ENCODE measurements around the gene HMGN5.

The HMGN5 gene, protein sequence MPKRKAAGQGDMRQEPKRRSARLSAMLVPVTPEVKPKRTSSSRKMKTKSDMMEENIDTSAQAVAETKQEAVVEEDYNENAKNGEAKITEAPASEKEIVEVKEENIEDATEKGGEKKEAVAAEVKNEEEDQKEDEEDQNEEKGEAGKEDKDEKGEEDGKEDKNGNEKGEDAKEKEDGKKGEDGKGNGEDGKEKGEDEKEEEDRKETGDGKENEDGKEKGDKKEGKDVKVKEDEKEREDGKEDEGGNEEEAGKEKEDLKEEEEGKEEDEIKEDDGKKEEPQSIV

DNA sequence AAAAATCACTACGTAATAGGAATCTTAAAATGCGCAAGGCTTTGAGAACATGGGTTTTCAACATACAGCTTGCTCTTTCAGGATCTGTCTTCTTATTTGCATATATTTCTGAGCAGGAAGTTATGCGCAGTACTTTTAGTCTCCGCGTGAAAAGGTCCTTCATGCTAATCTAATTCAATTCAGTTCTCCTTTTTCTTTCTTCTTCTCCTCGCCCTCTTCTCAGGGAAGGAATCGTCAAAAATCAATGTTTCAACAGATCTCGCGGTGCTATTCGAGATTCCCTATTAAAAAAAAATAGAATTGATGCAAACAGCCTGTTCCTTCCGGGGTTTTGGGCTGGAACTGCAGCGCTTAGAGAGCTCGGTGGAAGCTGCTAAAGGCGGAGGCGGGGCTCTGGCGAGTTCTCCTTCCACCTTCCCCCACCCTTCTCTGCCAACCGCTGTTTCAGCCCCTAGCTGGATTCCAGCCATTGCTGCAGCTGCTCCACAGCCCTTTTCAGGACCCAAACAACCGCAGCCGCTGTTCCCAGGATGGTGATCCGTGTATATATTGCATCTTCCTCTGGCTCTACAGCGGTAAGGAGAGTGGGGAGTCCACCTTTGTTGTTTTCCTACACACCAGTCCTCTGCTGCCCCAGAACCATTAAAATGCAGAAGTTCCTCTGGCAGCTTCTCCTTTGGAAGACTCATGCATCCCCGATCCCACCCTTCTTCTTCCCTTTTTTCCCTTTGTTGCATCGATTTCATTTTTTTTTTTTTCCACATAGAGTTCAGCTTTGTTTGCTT is at the start of gene HMGN5, which contains the start of gene SH3BGRL:
Gene HMGN5 (minus strand): TSS at position 243 of the 785 bp plus-strand sequence. CDS start 80,364 bp downstream, outside the sequence.
Gene SH3BGRL (plus strand): TSS at position 432 of the 785 bp plus-strand sequence. CDS start 99 bp downstream, at position 531.
- DNase-seq (ENCODE audit: low read depth): peak; percentile 88
- H3K4me3 ChIP-seq (ENCODE audit: low read length): peak within 1 kb of the TSS; percentile 80
- TF ChIP-seq, protein P1, sequence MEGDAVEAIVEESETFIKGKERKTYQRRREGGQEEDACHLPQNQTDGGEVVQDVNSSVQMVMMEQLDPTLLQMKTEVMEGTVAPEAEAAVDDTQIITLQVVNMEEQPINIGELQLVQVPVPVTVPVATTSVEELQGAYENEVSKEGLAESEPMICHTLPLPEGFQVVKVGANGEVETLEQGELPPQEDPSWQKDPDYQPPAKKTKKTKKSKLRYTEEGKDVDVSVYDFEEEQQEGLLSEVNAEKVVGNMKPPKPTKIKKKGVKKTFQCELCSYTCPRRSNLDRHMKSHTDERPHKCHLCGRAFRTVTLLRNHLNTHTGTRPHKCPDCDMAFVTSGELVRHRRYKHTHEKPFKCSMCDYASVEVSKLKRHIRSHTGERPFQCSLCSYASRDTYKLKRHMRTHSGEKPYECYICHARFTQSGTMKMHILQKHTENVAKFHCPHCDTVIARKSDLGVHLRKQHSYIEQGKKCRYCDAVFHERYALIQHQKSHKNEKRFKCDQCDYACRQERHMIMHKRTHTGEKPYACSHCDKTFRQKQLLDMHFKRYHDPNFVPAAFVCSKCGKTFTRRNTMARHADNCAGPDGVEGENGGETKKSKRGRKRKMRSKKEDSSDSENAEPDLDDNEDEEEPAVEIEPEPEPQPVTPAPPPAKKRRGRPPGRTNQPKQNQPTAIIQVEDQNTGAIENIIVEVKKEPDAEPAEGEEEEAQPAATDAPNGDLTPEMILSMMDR (conservative IDR thresholded peaks at IDR 0.05; ENCODE audit: low read length): no peak

DNA sequence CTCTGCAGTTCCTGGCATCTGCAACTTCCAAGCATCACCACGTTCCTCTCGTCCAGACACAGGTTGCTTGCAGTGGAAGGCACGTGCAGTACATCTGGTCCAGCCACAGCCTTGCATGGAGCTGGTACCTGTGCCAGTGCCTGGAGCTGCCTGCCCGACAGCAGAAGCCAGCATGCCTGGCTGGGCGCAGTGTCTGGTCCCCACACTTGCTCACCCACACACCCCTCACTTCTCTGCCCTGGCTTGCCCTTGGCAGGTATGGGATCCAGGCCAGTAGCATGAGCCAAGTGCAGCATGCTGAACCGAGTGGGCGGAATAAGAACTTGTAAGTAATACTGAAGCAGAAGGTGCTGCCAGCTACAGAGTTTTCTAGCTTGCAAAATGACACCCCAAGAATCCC is 40.0 kb upstream of the HMGN5 start:
- TF ChIP-seq, protein P1 (conservative IDR thresholded peaks at IDR 0.05; ENCODE audit: low read length): no peak
- no peak overlapping the region for H3K4me3 ChIP-seq (ENCODE audit: low read length)
- no peak for DNase-seq (ENCODE audit: low read depth)

DNA sequence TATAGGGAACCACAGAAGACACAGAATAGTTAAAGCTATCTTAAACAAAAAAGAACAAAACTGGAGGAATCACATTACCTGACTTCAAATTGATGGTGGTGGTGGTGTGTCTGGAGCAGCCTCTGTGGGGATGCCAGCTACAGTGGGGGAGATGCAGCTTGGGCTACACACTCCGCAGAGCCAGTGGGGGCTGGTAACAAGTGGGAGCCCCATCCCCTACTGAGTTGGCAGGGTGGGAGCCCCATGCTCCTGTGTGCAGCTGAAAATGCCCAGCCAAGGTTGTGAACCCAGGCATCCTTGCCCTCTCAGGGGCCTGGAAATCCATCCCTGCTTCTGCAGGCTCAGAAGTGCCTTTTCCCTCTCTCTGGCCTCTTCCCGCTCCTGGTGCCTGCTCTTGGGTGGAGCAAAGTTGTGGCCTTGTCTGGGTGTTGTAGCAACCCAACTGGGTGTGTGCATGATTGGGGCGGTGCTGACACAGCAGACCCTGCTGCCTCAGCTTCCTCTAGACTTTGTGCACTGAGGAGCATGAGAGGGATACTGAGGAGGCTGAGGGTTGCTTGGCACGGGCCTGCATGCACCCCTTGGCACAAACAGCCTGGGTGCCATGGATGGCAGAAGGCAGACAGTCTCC is 39.1 kb upstream of the HMGN5 start:
- TF ChIP-seq, protein P1 (conservative IDR thresholded peaks at IDR 0.05; ENCODE audit: low read length): no peak
- DNase-seq (ENCODE audit: low read depth): no peak
- H3K4me3 ChIP-seq (ENCODE audit: low read length): no peak overlapping the region

DNA sequence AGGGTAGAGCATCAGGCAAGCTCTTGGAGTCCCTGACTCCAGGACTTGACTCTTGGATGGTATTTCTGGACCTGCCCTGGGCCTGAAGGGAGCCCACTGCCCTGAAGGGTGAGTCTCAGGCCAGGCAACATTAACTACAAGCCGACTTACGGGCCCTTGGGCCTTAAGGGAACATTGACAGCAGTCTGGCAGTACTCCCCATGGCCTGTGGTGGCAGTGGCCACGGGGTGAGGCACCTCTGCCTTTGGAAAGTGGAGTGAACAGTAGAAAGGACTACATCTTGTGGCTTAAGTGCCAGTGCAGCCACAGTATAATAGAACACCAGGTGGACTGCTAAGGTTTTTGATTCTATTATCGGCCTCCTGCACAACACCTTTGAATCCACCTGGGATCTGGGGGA is 36.5 kb upstream of the HMGN5 start:
- DNase-seq (ENCODE audit: low read depth): no peak
- TF ChIP-seq, protein P1 (conservative IDR thresholded peaks at IDR 0.05; ENCODE audit: low read length): no peak
- no peak overlapping the region for H3K4me3 ChIP-seq (ENCODE audit: low read length)

DNA sequence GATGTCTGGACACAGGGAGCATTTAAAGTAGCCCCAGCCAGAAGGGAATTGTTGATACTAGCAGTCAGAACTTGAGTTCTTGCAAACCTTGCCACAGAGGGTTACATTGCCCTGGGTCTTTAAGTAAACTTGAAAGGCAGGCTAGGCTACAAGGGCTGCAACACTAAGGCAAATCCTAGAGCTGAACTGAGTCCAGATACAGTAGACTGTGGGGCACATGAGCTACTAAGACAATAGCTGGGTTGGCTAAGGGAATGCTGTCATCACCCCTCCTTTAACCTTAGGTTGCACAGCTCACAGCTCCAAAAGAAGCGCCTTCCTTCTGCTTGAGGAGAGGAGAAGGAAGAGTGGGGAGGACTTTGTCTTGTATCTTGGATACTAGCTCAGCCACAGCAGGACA is 35.8 kb upstream of the HMGN5 start:
- no peak for DNase-seq (ENCODE audit: low read depth)
- TF ChIP-seq, protein P1 (conservative IDR thresholded peaks at IDR 0.05; ENCODE audit: low read length): no peak
- no peak overlapping the region for H3K4me3 ChIP-seq (ENCODE audit: low read length)

DNA sequence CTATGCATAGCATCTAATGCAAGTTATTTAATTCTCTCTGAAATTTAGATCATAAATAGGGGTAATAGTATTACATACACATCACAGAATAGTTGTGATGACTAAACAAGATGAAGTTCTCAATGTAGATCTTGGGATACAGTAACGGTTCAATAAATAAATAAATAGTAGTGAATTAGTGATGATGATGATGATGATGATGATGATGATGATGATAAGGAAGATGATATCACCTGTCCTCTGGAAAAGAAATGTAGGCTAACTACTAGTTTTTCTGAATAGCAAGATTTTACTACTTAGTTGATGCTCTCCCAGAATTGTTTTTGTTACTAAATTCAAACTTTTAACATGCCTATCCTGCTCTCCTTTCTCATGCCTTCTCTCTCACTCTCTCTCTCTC is 30.5 kb upstream of the HMGN5 start:
- H3K4me3 ChIP-seq (ENCODE audit: low read length): no peak overlapping the region
- TF ChIP-seq, protein P1 (conservative IDR thresholded peaks at IDR 0.05; ENCODE audit: low read length): no peak
- DNase-seq (ENCODE audit: low read depth): no peak

Measured in AG10803 (cell line).